ENCODE data around the gene ODAD3.
"Not testable (repeated sequence)": the region's sequence is repeated elsewhere in the genome, so short reads cannot be mapped to it uniquely, and the experiment has no call there.

The ODAD3 gene

DNA sequence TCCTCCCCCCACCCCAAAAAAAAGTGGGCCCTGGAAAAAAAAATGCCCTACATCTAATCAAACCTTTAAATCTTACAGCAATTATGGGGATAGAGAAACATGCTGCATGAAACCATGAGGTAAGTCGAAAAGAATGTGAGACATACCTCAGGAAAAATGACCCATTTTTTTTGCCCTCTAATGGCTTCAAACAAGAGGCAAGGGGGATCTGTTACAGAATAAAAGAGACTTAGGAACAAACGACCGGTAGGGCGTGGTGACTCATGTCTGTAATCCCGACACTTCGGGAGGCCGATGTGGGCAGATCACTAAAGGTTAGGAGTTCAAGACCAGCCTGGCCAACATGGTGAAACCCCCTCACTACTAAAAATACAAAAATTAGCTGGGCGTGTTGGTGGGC lies 24.2 kb downstream of the ODAD3 start:
- TF ChIP-seq, protein P1, sequence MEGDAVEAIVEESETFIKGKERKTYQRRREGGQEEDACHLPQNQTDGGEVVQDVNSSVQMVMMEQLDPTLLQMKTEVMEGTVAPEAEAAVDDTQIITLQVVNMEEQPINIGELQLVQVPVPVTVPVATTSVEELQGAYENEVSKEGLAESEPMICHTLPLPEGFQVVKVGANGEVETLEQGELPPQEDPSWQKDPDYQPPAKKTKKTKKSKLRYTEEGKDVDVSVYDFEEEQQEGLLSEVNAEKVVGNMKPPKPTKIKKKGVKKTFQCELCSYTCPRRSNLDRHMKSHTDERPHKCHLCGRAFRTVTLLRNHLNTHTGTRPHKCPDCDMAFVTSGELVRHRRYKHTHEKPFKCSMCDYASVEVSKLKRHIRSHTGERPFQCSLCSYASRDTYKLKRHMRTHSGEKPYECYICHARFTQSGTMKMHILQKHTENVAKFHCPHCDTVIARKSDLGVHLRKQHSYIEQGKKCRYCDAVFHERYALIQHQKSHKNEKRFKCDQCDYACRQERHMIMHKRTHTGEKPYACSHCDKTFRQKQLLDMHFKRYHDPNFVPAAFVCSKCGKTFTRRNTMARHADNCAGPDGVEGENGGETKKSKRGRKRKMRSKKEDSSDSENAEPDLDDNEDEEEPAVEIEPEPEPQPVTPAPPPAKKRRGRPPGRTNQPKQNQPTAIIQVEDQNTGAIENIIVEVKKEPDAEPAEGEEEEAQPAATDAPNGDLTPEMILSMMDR (IDR thresholded peaks at IDR 0.05; ENCODE audit: control insufficient read depth, extremely low read depth, insufficient read depth) = no peak
- DNase-seq (ENCODE audit: low read depth) = no peak
- no peak overlapping the region for H3K4me3 ChIP-seq (ENCODE audit: low read depth, low read length)

GRCh38 chr19:11408591-11408990 lies 26.3 kb downstream of the ODAD3 start:
- TF ChIP-seq, protein P1 (IDR thresholded peaks at IDR 0.05; ENCODE audit: control insufficient read depth, extremely low read depth, insufficient read depth) = no peak
- no peak for DNase-seq (ENCODE audit: low read depth)
- H3K4me3 ChIP-seq (ENCODE audit: low read depth, low read length) = no peak overlapping the region

DNA sequence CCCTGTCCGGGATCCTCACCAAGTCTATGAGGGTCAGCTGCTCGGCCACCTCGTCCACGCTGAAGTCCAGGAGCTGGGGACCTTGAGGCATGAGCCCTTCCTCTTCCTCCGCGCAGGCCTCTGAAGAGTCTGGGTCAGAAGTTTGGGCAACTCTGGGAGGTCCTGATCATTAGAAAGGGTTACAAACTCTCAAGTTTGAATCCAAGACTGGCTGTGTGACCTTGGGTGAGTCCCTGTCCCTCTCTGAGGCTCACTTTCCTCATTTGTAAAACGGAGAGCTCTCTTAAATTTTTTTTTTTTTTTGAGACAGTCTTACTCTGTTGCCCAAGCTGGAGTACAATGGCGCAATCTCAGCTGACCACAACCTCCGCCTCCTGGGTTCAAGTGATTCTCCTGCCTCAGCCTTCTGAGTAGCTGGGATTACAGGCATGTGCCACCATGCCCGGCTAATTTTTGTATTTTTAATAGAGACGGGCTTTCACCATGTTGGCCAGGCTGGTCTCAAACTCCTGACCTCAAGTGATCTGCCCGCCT lies 28.2 kb downstream of the ODAD3 start:
- DNase-seq (ENCODE audit: low read depth); H3K4me3 ChIP-seq (ENCODE audit: low read depth, low read length): not testable (repeated sequence)

DNA sequence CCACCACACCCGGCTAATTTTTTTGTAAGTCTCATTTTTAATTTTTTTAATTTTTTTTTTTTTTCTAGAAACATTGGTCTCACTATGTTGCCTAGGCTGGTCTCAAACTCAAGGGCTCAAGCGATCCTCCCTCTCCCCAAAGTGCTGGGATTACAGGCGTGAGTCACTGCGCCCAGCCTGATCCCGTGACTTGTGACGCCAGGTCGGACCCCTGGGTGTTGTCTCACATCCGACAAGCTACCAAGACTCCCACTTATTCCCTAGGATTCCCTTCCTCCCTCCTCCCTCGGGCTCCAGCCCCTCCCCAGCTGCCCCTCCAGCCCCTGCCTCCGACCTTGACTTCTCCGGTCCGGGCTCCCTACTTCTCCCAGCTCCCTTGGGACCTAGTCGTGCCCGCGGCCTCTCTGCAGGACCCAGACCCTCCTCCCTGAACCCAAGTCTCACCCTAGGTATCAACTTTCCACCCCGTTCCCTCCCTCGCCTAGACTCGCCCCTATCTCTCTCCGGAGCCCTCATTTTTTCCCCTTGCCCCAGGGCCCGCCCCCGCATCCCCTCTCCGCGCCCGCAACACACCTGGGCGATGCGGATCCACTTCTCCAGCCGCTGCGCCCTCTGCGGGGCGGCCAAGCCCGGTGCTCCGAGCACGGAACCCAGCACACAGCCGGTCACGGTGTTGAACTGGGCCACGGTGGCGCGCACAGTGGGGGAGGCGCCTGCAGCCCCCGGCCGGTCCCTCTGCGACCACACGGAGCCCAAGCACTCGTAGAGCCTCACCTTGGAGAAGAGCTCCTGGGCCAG lies 28.9 kb downstream of the ODAD3 start:
- no peak overlapping the region for H3K4me3 ChIP-seq (ENCODE audit: low read depth, low read length)
- TF ChIP-seq, protein P1 (IDR thresholded peaks at IDR 0.05; ENCODE audit: control insufficient read depth, extremely low read depth, insufficient read depth) = no peak
- no peak for DNase-seq (ENCODE audit: low read depth)

DNA sequence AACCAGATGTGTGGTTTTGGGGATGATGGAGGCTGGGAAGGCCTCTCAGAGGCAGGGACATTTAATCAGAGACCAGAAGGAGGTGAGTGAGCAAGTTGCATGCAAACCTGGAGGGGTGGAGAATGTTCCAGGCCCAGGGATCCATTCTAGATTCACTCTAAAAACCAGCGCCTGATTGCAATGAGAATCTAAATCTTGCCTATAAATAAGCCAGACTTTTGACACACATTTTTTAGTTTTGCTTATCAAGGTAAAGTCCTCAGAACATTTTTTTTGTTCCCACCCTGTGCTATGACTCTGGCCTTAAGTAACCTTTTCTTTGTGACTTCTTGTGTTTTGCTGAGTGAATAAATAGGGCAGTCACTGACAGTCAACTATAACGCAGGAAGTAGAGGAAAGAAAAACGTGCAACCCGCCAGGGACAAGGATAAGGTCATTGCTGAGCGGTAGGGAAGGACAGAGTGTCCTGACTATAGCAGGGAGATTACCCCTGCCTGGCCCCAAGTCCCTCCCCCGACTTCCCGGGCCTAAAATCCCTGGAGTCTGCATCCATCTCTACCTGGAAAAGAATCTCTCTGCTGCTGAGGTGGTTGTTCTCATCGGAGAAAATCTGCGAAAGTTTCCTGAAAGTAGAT lies 30.2 kb downstream of the ODAD3 start:
- no peak for DNase-seq (ENCODE audit: low read depth)
- H3K4me3 ChIP-seq (ENCODE audit: low read depth, low read length) = no peak overlapping the region
- TF ChIP-seq, protein P1 (IDR thresholded peaks at IDR 0.05; ENCODE audit: control insufficient read depth, extremely low read depth, insufficient read depth) = no peak

DNA sequence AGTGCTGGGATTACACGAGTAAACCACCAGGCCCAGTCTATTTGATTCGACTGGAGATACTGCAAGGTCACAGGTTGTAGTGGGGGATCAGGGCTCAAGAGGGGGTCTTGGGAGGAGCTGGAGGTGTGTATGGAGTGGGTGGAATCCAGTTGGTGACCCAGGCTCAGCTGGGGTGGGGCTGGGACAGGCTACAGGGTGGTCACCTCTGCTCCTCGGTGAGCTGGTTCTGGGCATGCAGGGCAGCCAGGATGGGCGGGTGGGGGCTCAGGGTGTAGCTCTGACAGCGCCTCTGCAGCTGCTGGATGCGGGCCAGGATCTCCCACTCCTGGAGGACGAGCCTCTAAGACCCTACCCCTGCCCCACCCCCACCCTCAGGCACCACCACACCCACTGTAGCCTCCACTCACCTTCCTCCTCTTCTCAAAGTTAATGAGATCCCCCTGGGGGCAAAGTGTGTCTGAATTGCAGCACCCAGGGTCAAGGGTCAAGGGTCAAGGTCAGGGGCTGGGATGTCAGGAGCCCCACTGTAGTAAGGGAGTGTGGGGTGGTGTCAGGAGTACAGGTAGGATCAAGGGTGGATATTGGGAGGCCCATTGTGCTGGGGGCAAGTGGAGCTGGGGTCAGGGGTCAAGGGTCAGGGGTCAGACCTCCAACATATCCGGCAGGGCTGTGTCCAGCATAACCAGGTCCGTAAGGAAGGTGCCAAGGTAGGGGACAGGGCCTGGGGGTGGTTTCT lies 32.9 kb downstream of the ODAD3 start:
- TF ChIP-seq, protein P1 (IDR thresholded peaks at IDR 0.05; ENCODE audit: control insufficient read depth, extremely low read depth, insufficient read depth) = no peak
- no peak overlapping the region for H3K4me3 ChIP-seq (ENCODE audit: low read depth, low read length)

GRCh38 chr19:11400798-11401197 lies 34.1 kb downstream of the ODAD3 start:
- no peak overlapping the region for H3K4me3 ChIP-seq (ENCODE audit: low read depth, low read length)
- TF ChIP-seq, protein P1 (IDR thresholded peaks at IDR 0.05; ENCODE audit: control insufficient read depth, extremely low read depth, insufficient read depth) = no peak
- DNase-seq (ENCODE audit: low read depth) = no peak

More for the DNA sequence above, 32.9 kb downstream of the ODAD3 start:
- DNase-seq (ENCODE audit: low read depth) = no peak
